ENCODE data around the gene TEN1.
"Not testable (repeated sequence)": the region's sequence is repeated elsewhere in the genome, so short reads cannot be mapped to it uniquely, and the experiment has no call there.

The TEN1 gene

GRCh38 chr17:76032073-76032779 lies 53.2 kb downstream of the TEN1 start:
- DNase-seq = no peak

GRCh38 chr17:76032780-76033108 lies 53.7 kb downstream of the TEN1 start:
- no peak for DNase-seq

GRCh38 chr17:76033139-76033538 lies 54.1 kb downstream of the TEN1 start:
- DNase-seq = no peak

GRCh38 chr17:76034428-76035350 lies 55.6 kb downstream of the TEN1 start:
- no peak for DNase-seq

- no peak for DNase-seq
These were observed 57.6 kb downstream of the TEN1 start for GRCh38 chr17:76036497-76037261.

GRCh38 chr17:76038050-76038449 lies 59.0 kb downstream of the TEN1 start:
- DNase-seq = no peak

GRCh38 chr17:76039121-76039520 lies 60.1 kb downstream of the TEN1 start:
- DNase-seq = no peak

GRCh38 chr17:76040376-76040775 lies 61.3 kb downstream of the TEN1 start:
- DNase-seq = no peak

- not testable (repeated sequence) for DNase-seq
These were observed 63.8 kb downstream of the TEN1 start for GRCh38 chr17:76042868-76043267.

- not testable (repeated sequence) for DNase-seq
These were observed 65.5 kb downstream of the TEN1 start for GRCh38 chr17:76044475-76045007.

- DNase-seq = no peak
These were observed 67.0 kb downstream of the TEN1 start for GRCh38 chr17:76046064-76046463.

GRCh38 chr17:76048025-76048605 lies 69.1 kb downstream of the TEN1 start:
- DNase-seq = no peak

GRCh38 chr17:76048711-76049110 lies 69.7 kb downstream of the TEN1 start:
- no peak for DNase-seq

GRCh38 chr17:76049239-76049638 lies 70.2 kb downstream of the TEN1 start:
- no peak for DNase-seq

- no peak for DNase-seq
These were observed 70.9 kb downstream of the TEN1 start for GRCh38 chr17:76049836-76050537.

Data from activated T-cell treated with anti-CD3 and anti-CD28 coated beads, Interleukin-2, amount 50 U/mL, for 48 hours (primary cell).